GM23248 (cell line): ENCODE data around the gene ACSF3.

Source experiments
- EZH2 ChIP-seq: fragments of 200-600 bp; sonication (generic); IDR thresholded peaks from 2 replicates; pipeline ENCODE4 v1.6.1; 2018; ENCODE audit warnings: antibody characterized with exemption, mild to moderate bottlenecking; ENCODE audit not compliant: insufficient read depth, poor library complexity, severe bottlenecking
- EZH2phosphoT487 ChIP-seq: fragments of 200-600 bp; sonication (generic); IDR thresholded peaks from 2 replicates; pipeline ENCODE4 v1.6.1; 2018; ENCODE audit warnings: antibody characterized with exemption, moderate library complexity, mild to moderate bottlenecking, low read depth; ENCODE audit not compliant: insufficient read depth

DNA sequence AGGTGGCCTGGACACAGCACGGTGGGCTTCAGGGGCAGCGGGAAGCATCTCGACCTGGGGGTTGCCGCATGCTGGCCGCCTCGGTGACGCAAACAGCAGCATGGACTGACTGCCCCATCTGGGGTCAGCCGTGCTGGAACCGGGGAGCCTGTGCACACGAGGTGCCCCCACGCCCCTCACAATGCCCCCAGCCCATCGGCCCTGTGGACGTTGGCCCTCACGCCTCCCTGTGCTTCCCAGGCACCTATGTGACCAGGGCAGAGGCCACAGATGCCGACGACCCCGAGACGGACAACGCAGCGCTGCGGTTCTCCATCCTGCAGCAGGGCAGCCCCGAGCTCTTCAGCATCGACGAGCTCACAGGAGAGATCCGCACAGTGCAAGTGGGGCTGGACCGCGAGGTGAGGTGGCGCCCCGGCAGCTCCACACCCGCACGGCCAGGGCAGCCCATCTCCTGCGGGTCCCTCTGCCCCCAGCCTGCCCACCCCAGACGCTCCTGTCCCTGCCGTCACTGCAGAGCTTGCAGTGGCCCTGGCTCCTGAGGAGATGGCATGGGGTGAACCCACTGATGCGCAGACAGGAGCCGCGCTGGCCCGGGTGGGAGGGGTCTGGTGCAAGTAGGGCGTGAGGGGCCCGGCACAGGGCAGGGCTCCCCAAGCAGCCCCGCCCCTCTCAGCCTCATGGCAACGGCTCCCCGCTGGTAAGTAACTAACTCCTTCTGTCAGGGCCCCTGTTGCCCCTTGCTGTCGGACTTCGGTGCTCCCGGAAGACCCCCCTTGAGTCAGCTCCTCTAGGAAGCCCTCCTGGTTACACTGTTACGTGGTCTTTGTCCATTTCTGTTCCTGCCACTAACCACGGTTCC, 91.5 kb downstream of the ACSF3 start:
- TF ChIP-seq EZH2, result no peak
- no peak for TF ChIP-seq EZH2phosphoT487
